SIG-M5 treated with dmso at 0.1 percent for 504 hours (cell line): ENCODE measurements around the gene MOGAT2.
"Not testable (repeated sequence)": the region's sequence is repeated elsewhere in the genome, so short reads cannot be mapped to it uniquely, and the experiment has no call there.

Source experiments
- DNase-seq: peaks from one replicate; lab custom pipeline; 2025; ENCODE audit not compliant: unreplicated experiment; lab: John Stamatoyannopoulos, UW

Gene MOGAT2

GRCh38 chr11:75754933-75755332 is 37.3 kb downstream of the MOGAT2 start:
- not testable (repeated sequence) for DNase-seq

GRCh38 chr11:75757651-75758050 is 40.0 kb downstream of the MOGAT2 start:
- no peak for DNase-seq

- no peak for DNase-seq
Measured at GRCh38 chr11:75759832-75760231, 42.2 kb downstream of the MOGAT2 start.

- DNase-seq = no peak
Measured at GRCh38 chr11:75760243-75760642, 42.6 kb downstream of the MOGAT2 start.

GRCh38 chr11:75760710-75761493 is 43.3 kb downstream of the MOGAT2 start:
- DNase-seq = no peak

GRCh38 chr11:75762158-75762557 is 44.5 kb downstream of the MOGAT2 start:
- no peak for DNase-seq

GRCh38 chr11:75762885-75763284 is 45.2 kb downstream of the MOGAT2 start:
- DNase-seq = peak; percentile 89

- DNase-seq = no peak
Measured at GRCh38 chr11:75763846-75764245, 46.2 kb downstream of the MOGAT2 start.

GRCh38 chr11:75765116-75765515 is 47.5 kb downstream of the MOGAT2 start:
- no peak for DNase-seq

- no peak for DNase-seq
Measured at GRCh38 chr11:75766443-75767227, 49.0 kb downstream of the MOGAT2 start.

GRCh38 chr11:75767228-75767572 is 49.6 kb downstream of the MOGAT2 start:
- no peak for DNase-seq

GRCh38 chr11:75767793-75768111 is 50.1 kb downstream of the MOGAT2 start:
- DNase-seq = no peak

GRCh38 chr11:75768112-75768908 is 50.7 kb downstream of the MOGAT2 start, which contains the start of gene DGAT2:
Gene DGAT2, plus strand, starts transcription at chr11:75768778. Its CDS starts 214 bp downstream, at chr11:75768992.
- peak; percentile 67 for DNase-seq

GRCh38 chr11:75768909-75769771 is 51.5 kb downstream of the MOGAT2 start:
- no peak for DNase-seq

- DNase-seq = no peak
Measured at GRCh38 chr11:75770102-75770501, 52.5 kb downstream of the MOGAT2 start.

GRCh38 chr11:75771646-75772410 is 54.2 kb downstream of the MOGAT2 start:
- peak; percentile 70 for DNase-seq

- DNase-seq = peak; percentile 71
Measured at GRCh38 chr11:75773595-75774353, 56.1 kb downstream of the MOGAT2 start.

- no peak for DNase-seq
Measured at GRCh38 chr11:75775056-75775455, 57.4 kb downstream of the MOGAT2 start.

GRCh38 chr11:75776546-75776945 is 58.9 kb downstream of the MOGAT2 start:
- no peak for DNase-seq
